Activated T-helper 2 cell treated with anti-CD3 and anti-CD28 coated beads, Interferon-gamma antibody, Interleukin-2, Interleukin-4, amounts not matched to agents 10 μg/mL and 5 μg/mL and 100 μg/mL, durations not matched to agents 14 hours and 24 hours and 36 hours (primary cell): Measurements from ENCODE around the gene OCIAD1. TPM values are rescaled to one million over a fixed set of nuclear protein-coding genes. Genes with fewer than 3 reads are reported as not detected.
A peak's percentile ranks its signal among the peaks of the same experiment; 100 is the strongest.
"Not testable (repeated sequence)": the region's sequence is repeated elsewhere in the genome, so short reads cannot be mapped to it uniquely, and the experiment has no call there.

ENCODE experiments used
- DNase-seq: peaks from one replicate; pipeline ENCODE4 v3.0.0; 2021; ENCODE audit warnings: low spot score
- H3K27ac Mint-ChIP-seq: one replicate; pipeline ENCODE4 v1.8.0; 2021; ENCODE audit warnings: mixed read lengths
- H3K27me3 Mint-ChIP-seq: one replicate; pipeline ENCODE4 v1.8.0; 2021; ENCODE audit warnings: low read depth, mixed read lengths
- H3K36me3 Mint-ChIP-seq: one replicate; pipeline ENCODE4 v1.8.0; 2021; ENCODE audit warnings: low read depth, mixed read lengths
- H3K4me1 Mint-ChIP-seq: one replicate; pipeline ENCODE4 v1.8.0; 2021; ENCODE audit warnings: low read depth, mixed read lengths
- H3K4me3 Mint-ChIP-seq: one replicate; pipeline ENCODE4 v1.8.0; 2021; ENCODE audit warnings: low read depth, mild to moderate bottlenecking, moderate library complexity, mixed read lengths
- H3K9me3 Mint-ChIP-seq: one replicate; pipeline ENCODE4 v1.8.0; 2021; ENCODE audit warnings: mixed read lengths
- intact Hi-C: fragments of 100-400 bp; cut with micrococcal nuclease; formaldehyde crosslinking; loops from one replicate; pipeline ENCODE4 v1.15.1; 2023
- total RNA-seq: library from RNA; stranded (reverse); gene quantifications from 2 replicates; pipeline ENCODE4 v1.2.3, GENCODE V29; 2022

OCIAD1 gene
- total RNA-seq, 1 donor from 2014 or later, result 116 TPM

DNA sequence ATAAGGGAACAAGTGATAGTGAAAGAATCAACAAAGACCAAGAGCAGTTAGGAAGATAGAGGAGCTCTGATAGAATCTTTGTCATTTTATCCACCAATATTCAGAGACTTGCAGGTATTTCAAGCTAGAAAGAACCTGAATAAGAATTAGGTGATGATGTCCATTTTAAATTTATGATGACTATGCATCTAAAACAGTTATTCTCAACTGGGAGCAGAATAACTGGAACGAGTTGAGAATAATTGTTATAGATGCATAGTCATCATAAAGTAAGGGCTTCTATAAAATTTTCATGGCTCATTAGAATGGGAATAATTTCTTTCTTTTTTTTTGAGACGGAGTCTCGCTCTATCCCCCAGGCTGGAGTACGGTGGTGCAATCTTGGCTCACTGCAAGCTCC lies 5.8 kb downstream of the OCIAD1 start:
- no peaks in the 10 kb centered on the region for H3K9me3 Mint-ChIP-seq
- intact Hi-C loops, result no loop called here
- no peak for DNase-seq
- H3K4me3 Mint-ChIP-seq, result no peak overlapping the region
- H3K4me1 Mint-ChIP-seq, result peaks cover 26% of the 10 kb centered on the region
- peaks cover 73% of the 10 kb centered on the region for H3K36me3 Mint-ChIP-seq
- no peak overlapping the region for H3K27ac Mint-ChIP-seq
- H3K27me3 Mint-ChIP-seq, result no peaks in the 10 kb centered on the region

DNA sequence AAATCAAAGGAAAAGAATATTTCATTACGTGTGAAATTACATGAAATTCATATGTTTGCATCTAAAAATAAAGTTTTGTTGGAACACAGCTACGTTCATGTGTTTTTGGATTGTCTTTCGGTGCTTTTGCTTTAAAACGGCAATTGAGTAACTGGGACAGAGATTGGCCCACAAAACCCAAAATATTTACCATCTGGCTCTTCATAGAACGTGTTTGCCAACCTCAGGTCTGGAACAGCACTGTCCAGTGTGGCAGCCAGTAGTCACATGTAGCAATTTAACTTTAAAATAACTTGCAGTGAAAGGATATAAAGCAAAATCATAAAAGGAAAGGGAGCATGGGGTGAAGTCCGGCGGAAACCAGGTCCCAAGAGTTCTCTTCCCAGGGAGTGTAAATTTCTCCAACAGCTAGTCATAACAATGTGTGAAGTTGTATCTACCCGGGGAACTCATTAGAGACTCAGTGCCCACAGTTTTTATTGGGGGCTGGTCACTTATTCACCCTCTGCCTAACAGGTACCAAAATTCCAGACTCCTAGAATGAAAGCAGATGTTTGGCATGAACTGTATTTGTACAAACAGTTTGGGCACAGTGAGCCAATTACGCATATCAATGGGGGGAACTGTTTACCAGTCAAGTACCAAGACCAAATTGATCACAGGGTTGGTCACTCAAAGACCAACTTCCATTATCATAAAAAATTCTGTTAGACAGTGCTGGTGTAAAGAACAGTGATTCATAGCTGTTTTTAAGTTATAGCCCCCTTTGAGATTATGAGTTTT lies 10.3 kb downstream of the OCIAD1 start:
- peaks cover 77% of the 10 kb centered on the region for H3K36me3 Mint-ChIP-seq
- no peak for DNase-seq
- peaks cover 11% of the 10 kb centered on the region for H3K4me1 Mint-ChIP-seq
- intact Hi-C loops, result no loop called here
- no peak overlapping the region for H3K4me3 Mint-ChIP-seq
- H3K27ac Mint-ChIP-seq, result no peak overlapping the region
- H3K9me3 Mint-ChIP-seq, result no peaks in the 10 kb centered on the region
- no peaks in the 10 kb centered on the region for H3K27me3 Mint-ChIP-seq

DNA sequence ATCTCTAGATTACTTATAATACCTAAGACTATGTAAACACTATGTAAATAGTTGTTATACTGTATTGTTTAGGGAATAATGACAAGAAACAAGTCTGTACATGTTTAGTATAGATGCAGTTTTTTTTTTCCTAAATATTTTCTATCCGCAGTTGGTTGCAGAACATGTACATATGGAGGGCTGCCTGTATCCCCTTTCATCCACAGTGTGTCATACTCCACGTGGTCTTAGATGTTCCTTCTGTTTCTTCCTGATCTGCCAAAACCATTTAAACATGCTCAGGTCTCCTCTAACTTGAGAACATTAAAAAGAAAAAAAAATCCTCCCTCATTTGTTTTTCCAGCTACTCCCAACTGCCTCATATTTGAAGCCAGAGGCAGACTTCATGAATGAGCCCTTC lies 14.0 kb downstream of the OCIAD1 start:
- Mint-ChIP-seq H3K9me3 (peaks cover 6% of the 10 kb centered on the region), H3K27ac (no peak overlapping the region), H3K27me3 (no peaks in the 10 kb centered on the region), H3K4me3 (no peak overlapping the region), H3K36me3 (peaks cover 74% of the 10 kb centered on the region), H3K4me1 (peaks cover 8% of the 10 kb centered on the region)
- DNase-seq, result no peak
- intact Hi-C loops, result no loop called here

DNA sequence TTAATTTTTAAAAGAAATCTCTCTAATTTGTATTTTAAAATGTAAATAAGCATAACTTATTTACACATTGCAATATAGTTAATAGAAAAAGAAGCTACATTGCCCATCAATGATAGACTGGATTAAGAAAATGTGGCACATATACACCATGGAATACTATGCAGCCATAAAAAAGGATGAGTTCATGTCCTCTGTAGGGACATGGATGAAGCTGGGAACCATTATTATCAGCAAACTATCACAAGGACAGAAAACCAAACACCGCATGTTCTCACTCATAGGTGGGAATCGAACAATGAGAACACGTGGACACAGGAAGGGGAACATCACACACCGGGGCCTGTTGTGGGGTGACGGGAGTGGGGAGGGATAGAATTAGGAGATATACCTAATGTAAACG lies 17.9 kb downstream of the OCIAD1 start:
- H3K27ac Mint-ChIP-seq, H3K4me3 Mint-ChIP-seq, DNase-seq, intact Hi-C loops, H3K27me3 Mint-ChIP-seq, H3K9me3 Mint-ChIP-seq: not testable (repeated sequence)
- peaks cover 10% of the 10 kb centered on the region for H3K4me1 Mint-ChIP-seq
- H3K36me3 Mint-ChIP-seq, result peaks cover 78% of the 10 kb centered on the region

DNA sequence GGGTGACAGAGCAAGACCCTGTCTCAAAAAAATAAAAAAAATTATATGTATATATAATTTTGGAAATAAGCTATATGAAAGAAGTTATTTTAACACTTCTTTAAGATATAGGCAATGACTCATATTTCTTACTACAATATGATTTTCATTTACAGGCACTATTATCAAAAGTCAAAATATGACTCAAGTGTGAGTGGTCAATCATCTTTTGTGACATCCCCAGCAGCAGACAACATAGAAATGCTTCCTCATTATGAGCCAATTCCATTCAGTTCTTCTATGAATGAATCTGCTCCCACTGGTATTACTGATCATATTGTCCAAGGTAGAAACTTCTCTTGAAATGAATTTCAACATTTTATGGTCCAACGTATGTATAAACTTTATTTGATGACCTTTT lies 20.8 kb downstream of the OCIAD1 start:
- intact Hi-C loops, result no loop called here
- H3K4me3 Mint-ChIP-seq, result no peak overlapping the region
- peak overlapping the region; percentile 5 for H3K27ac Mint-ChIP-seq
- no peak for DNase-seq
- H3K27me3 Mint-ChIP-seq, result no peaks in the 10 kb centered on the region
- H3K36me3 Mint-ChIP-seq, result peaks cover 62% of the 10 kb centered on the region
- peaks cover 6% of the 10 kb centered on the region for H3K9me3 Mint-ChIP-seq
- H3K4me1 Mint-ChIP-seq, result peaks cover 10% of the 10 kb centered on the region

DNA sequence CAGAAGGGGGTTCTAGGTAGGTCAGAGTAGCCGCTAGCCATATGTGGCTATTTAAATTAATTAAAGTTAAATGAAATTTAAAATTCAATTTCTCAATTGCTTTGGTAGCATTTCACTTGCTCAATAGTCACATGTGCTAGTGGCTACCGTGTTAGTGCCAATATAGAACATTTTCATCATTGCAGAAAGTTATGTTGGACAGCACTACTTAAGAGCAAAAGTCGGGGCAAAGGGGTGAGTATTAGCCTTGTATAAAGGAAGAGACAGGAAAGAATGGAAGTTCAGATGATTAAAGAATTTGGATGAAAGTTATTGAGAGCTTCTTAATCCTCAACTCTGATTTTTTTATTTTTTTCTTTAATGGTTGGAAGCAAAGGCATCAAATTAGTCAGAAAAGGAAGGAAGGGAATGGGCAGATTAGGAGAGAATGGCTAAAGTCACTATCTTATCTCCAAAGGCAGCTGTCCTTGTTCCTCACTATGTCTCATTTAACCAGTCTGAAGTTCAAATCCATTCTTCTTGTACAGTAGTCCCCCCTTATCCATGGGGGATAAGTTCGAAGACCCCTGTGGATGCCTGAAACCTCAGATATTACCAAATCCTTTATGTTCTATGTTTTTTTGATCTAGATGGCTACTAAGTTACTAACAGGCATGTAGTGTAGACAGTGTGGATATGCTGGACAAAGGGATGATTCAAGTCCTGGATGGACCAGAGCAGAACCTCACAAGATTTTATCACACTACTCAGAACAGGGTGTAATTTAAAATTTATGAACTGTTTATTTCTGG lies 22.9 kb downstream of the OCIAD1 start:
- intact Hi-C loops, result no loop called here
- DNase-seq, result no peak
- Mint-ChIP-seq H3K9me3 (no peaks in the 10 kb centered on the region), H3K27ac (no peak overlapping the region), H3K27me3 (no peaks in the 10 kb centered on the region), H3K4me3 (no peak overlapping the region), H3K4me1 (peaks cover 8% of the 10 kb centered on the region), H3K36me3 (peaks cover 62% of the 10 kb centered on the region)

DNA sequence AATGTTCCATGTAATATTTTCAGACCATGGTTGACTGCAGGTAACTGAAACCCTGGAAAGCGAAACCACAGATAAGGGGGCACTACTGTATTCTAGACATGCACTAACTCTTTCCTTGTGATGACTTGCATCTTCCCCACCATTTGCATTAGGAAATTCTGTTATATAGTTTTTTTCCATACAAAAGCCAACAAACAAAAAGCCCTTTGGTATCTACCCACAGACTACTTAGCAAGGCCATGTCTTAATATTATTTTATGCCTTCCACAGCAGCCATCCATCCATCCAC lies 23.5 kb downstream of the OCIAD1 start:
- Mint-ChIP-seq H3K36me3 (peaks cover 63% of the 10 kb centered on the region), H3K4me1 (peaks cover 8% of the 10 kb centered on the region), H3K9me3 (no peaks in the 10 kb centered on the region), H3K27me3 (no peaks in the 10 kb centered on the region), H3K4me3 (no peak overlapping the region), H3K27ac (no peak overlapping the region)
- DNase-seq, result no peak
- intact Hi-C loops, result no loop called here

DNA sequence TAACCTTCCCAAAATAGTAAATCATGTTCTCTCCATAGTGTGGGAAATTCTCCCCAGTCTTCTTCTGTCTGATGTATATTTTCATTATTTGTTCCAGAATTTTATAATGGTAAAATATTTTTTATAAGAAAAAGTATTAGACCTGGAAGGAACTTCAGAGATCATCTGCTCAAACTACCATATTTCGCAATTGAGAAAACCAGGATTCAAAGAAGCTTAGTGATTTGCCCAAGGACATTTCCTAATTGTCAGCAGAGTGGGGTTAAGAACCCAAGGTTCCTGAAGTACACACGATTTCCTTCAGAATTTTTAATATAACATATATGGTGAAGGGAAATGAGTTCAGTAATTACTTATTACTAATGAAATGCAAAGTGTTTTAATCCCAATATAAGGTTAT lies 24.1 kb downstream of the OCIAD1 start:
- Mint-ChIP-seq H3K4me1 (peaks cover 8% of the 10 kb centered on the region), H3K27ac (no peak overlapping the region), H3K27me3 (no peaks in the 10 kb centered on the region), H3K9me3 (no peaks in the 10 kb centered on the region), H3K36me3 (peaks cover 67% of the 10 kb centered on the region), H3K4me3 (no peak overlapping the region)
- intact Hi-C loops, result no loop called here
- DNase-seq, result no peak

DNA sequence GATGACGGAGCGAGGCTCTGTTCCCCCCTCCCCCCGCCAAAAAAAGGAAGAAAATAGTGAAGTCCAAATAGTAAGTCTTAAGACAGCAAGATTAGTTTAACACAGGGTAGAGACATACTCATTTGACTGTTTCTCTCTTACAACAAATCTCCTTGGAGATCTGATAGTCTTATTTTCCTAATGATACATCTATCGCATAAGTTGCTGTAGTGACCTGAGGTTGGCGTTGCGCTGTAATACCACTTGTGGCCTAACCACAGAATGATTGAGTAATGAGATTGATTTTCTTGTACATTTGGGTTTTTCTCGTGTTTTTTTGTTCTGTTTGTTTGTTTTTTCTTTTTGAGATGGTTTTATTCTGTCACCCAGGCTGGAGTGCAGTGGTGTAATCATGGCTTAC lies 27.2 kb downstream of the OCIAD1 start:
- Mint-ChIP-seq H3K27me3 (no peaks in the 10 kb centered on the region), H3K36me3 (peaks cover 59% of the 10 kb centered on the region), H3K27ac (no peak overlapping the region), H3K9me3 (no peaks in the 10 kb centered on the region), H3K4me1 (peaks cover 3% of the 10 kb centered on the region), H3K4me3 (no peak overlapping the region)
- no peak for DNase-seq
- intact Hi-C loops, result no loop called here

DNA sequence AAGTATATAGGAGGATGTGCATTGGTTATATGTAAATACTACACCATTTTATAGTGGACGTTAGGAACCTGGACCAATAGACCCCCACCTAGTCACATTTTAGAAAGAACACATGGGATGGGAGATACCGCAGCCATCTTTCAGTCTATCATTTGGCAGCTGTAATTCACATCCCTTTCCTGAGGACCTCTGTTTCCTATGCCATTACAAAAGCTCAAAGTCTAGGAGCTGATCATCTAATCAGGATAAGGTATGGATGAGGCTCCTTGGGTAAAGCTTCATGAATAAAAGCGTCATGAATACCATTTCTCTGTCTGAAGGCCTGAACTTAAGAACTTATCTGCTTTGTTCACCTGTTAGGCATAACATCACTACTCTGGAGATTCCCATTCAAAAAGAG lies 31.1 kb downstream of the OCIAD1 start:
- Mint-ChIP-seq H3K27ac (no peak overlapping the region), H3K9me3 (peaks cover 7% of the 10 kb centered on the region), H3K36me3 (peaks cover 38% of the 10 kb centered on the region), H3K4me1 (peaks cover 3% of the 10 kb centered on the region), H3K27me3 (peaks cover 1% of the 10 kb centered on the region), H3K4me3 (no peak overlapping the region)
- no peak for DNase-seq
- intact Hi-C loops, result no loop called here

DNA sequence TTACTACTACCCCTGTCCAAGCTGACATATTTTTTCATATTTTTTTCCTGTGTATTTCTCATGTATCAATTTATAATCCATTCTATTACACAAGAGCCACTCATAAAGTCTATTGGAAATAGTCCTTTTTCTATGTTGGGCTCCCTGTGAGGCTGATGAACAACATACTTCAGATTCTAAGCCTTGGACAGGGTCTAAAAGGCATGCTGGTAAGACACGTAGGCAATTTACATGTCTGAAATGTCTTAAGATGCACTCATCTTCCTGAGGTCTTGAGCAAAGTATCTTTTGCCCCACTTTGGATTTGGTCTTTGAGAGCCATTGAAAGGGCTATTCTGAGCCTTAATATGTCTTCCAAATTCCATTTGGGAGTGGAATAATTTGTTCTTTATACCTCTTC lies 31.8 kb downstream of the OCIAD1 start:
- Mint-ChIP-seq H3K36me3 (peaks cover 33% of the 10 kb centered on the region), H3K4me1 (peaks cover 3% of the 10 kb centered on the region), H3K4me3 (no peak overlapping the region), H3K27ac (no peak overlapping the region), H3K27me3 (peaks cover 1% of the 10 kb centered on the region), H3K9me3 (peaks cover 7% of the 10 kb centered on the region)
- DNase-seq, result no peak
- intact Hi-C loops, result no loop called here

DNA sequence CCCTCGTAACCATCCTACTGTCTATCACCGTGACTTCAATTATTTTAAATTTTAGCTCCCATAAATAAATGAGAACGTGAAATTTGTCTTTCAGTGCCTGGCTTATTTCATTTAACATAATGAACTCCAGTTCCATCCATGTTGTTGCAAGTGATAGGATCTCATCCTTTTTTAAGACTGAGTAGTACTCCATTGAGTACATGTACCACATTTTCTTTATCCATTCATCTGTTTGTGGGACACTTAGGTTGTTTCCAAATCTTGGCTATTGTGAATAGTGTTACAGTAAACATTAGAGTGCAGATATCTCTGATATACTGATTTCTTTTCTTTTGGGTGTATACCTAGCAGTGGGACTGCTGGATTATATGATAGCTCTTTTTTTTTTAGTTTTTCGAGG lies 32.8 kb downstream of the OCIAD1 start:
- peaks cover 26% of the 10 kb centered on the region for H3K36me3 Mint-ChIP-seq
- intact Hi-C loops, result no loop called here
- H3K27ac Mint-ChIP-seq, result no peak overlapping the region
- peaks cover 7% of the 10 kb centered on the region for H3K9me3 Mint-ChIP-seq
- H3K27me3 Mint-ChIP-seq, result peaks cover 1% of the 10 kb centered on the region
- DNase-seq, result no peak
- H3K4me1 Mint-ChIP-seq, result no peaks in the 10 kb centered on the region
- no peak overlapping the region for H3K4me3 Mint-ChIP-seq

DNA sequence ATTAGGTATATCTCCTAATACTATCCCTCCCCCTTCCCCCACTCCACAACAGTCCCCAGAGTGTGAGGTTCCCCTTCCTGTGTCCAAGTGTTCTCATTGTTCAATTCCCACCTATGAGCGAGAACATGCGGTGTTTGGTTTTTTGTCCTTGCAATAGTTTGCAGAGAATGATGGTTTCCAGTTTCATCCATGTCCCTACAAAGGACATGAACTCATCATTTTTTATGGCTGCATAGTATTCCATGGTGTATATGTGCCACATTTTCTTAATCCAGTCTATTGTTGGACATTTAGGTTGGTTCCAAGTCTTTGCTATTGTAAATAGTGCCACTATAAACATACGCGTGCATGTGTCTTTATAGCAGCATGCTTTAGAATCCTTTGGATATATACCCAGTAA lies 33.8 kb downstream of the OCIAD1 start:
- H3K4me3 Mint-ChIP-seq, H3K27me3 Mint-ChIP-seq, H3K4me1 Mint-ChIP-seq, DNase-seq, intact Hi-C loops, H3K9me3 Mint-ChIP-seq, H3K27ac Mint-ChIP-seq: not testable (repeated sequence)
- H3K36me3 Mint-ChIP-seq, result peaks cover 19% of the 10 kb centered on the region
